IMR-90 (cell line): Measurements from ENCODE around the gene ITPR2. TPM values are rescaled to one million over a fixed set of nuclear protein-coding genes. Genes with fewer than 3 reads are reported as not detected.

Source experiments
- ATAC-seq: fragments of 200-7000 bp; cut with Tn5 transposase; 2 replicates; pipeline ENCODE4 v1.9.1; 2020; ENCODE audit warnings: low read depth, mild to moderate bottlenecking, moderate library complexity
- BruUV-seq: library from RNA; stranded (reverse); fragments of 400-500 nt; replicated peaks from 2 replicates; lab custom pipeline; 2021; lab: Mats Ljungman, UMichigan
- CTCF ChIA-PET: fragments of 300-600 bp; formaldehyde crosslinking; extraction: SDS; loops from one replicate; lab custom pipeline; 2021; ENCODE audit warnings: antibody characterized with exemption; lab: Yijun Ruan, JAX
- POLR2A ChIA-PET: fragments of 300-600 bp; sonication (Branson Sonifier 250); formaldehyde crosslinking; loops from one replicate; lab custom pipeline; 2022; ENCODE audit warnings: antibody characterized with exemption; ENCODE audit not compliant: unreplicated experiment; lab: Charles Lee
- DNase-seq: peaks from one replicate; pipeline ENCODE4 v3.0.0; 2013
- H2AFZ ChIP-seq: replicated peaks from 2 replicates; pipeline ENCODE3; 2013; ENCODE audit warnings: low read length, mild to moderate bottlenecking; ENCODE audit not compliant: poor library complexity
- H2AK5ac ChIP-seq: 2 replicates; pipeline ENCODE4 v1.6.1; 2013; ENCODE audit warnings: low read depth, low read length, inconsistent platforms
- H2AK9ac ChIP-seq: replicated peaks from 2 replicates; pipeline ENCODE3; 2013; ENCODE audit warnings: mild to moderate bottlenecking, low read depth, low read length, moderate library complexity; ENCODE audit not compliant: poor library complexity
- H2BK120ac ChIP-seq: 2 replicates; pipeline ENCODE4 v1.6.1; 2013; ENCODE audit warnings: low read depth, low read length, inconsistent platforms
- H2BK15ac ChIP-seq: 3 replicates; pipeline ENCODE4 v1.6.1; 2013; ENCODE audit warnings: low read depth, low read length, inconsistent platforms
- H2BK20ac ChIP-seq: 2 replicates; pipeline ENCODE4 v1.6.1; 2013; ENCODE audit warnings: low read depth, mild to moderate bottlenecking, inconsistent platforms, low read length, moderate library complexity
- H2BK5ac ChIP-seq: 2 replicates; pipeline ENCODE4 v1.6.1; 2013; ENCODE audit warnings: mild to moderate bottlenecking, low read depth, low read length, inconsistent platforms; ENCODE audit not compliant: poor library complexity, severe bottlenecking
- H3K14ac ChIP-seq: replicated peaks from 2 replicates; pipeline ENCODE4 v1.6.1; 2013; ENCODE audit warnings: low read depth, low read length, inconsistent platforms
- H3K18ac ChIP-seq: 2 replicates; pipeline ENCODE4 v1.6.1; 2013; ENCODE audit warnings: low read depth, low read length, control low read depth
- H3K23ac ChIP-seq: 2 replicates; pipeline ENCODE4 v1.6.1; 2013; ENCODE audit warnings: low read depth, low read length, inconsistent platforms
- H3K27ac ChIP-seq: 2 replicates; pipeline ENCODE4 v1.5.1; 2013; ENCODE audit warnings: mild to moderate bottlenecking, control low read depth, low read length; ENCODE audit not compliant: insufficient read depth
- H3K27me3 ChIP-seq: 2 replicates; pipeline ENCODE4 v1.6.1; 2013; ENCODE audit warnings: low read length; ENCODE audit not compliant: control insufficient read depth, insufficient read depth
- H3K36me3 ChIP-seq: 2 replicates; pipeline ENCODE4 v1.6.1; 2013; ENCODE audit warnings: low read length, mixed read lengths; ENCODE audit not compliant: control insufficient read depth, insufficient read depth
- H3K4ac ChIP-seq: 2 replicates; pipeline ENCODE4 v1.6.1; 2013; ENCODE audit warnings: low read depth, low read length, inconsistent platforms
- H3K4me1 ChIP-seq: 2 replicates; pipeline ENCODE4 v1.6.1; 2013; ENCODE audit warnings: low read length, mixed read lengths; ENCODE audit not compliant: control insufficient read depth, insufficient read depth
- H3K4me2 ChIP-seq: 2 replicates; pipeline ENCODE4 v1.6.1; 2013; ENCODE audit warnings: low read depth, mild to moderate bottlenecking, control low read depth, low read length, moderate library complexity
- H3K4me3 ChIP-seq: 2 replicates; pipeline ENCODE4 v1.5.1; 2013; ENCODE audit warnings: low read depth, mild to moderate bottlenecking, control low read depth, low read length, moderate library complexity; ENCODE audit not compliant: insufficient read depth
- H3K56ac ChIP-seq: 2 replicates; pipeline ENCODE4 v1.6.1; 2013; ENCODE audit warnings: low read length, inconsistent platforms; ENCODE audit not compliant: insufficient read depth; ENCODE audit errors: extremely low read depth
- H3K79me1 ChIP-seq, 2 experiments: 2 replicates each; pipeline ENCODE4 v1.6.1; 2013; ENCODE audit warnings: low read length in 2 of 2, inconsistent platforms in 1 of 2, low read depth in 1 of 2
- H3K9ac ChIP-seq: 2 replicates; pipeline ENCODE4 v1.6.1; 2013; ENCODE audit warnings: low read depth, low read length, control low read depth
- H3K9me1 ChIP-seq: 2 replicates; pipeline ENCODE4 v1.6.1; 2013; ENCODE audit warnings: low read length, inconsistent platforms; ENCODE audit not compliant: insufficient read depth
- H3K9me3 ChIP-seq: 2 replicates; pipeline ENCODE4 v1.6.1; 2013; ENCODE audit warnings: low read length; ENCODE audit not compliant: control insufficient read depth, insufficient read depth
- H4K20me1 ChIP-seq: 2 replicates; pipeline ENCODE4 v1.6.1; 2013; ENCODE audit warnings: low read length, inconsistent platforms; ENCODE audit not compliant: insufficient read depth
- H4K5ac ChIP-seq: 2 replicates; pipeline ENCODE4 v1.6.1; 2013; ENCODE audit warnings: mild to moderate bottlenecking, low read depth, low read length, control low read depth
- H4K8ac ChIP-seq, 2 experiments: 2 replicates each; pipeline ENCODE4 v1.6.1; 2013; ENCODE audit warnings: low read depth in 2 of 2, low read length in 2 of 2, control low read depth in 1 of 2, inconsistent platforms in 1 of 2
- H4K91ac ChIP-seq: 2 replicates; pipeline ENCODE4 v1.6.1; 2013; ENCODE audit warnings: low read depth, low read length, inconsistent platforms; ENCODE audit not compliant: insufficient read depth
- BHLHE40 ChIP-seq: fragments of 150-350 bp; IDR thresholded peaks from 2 replicates; pipeline ENCODE4 v1.6.1; 2016; ENCODE audit warnings: mild to moderate bottlenecking, low read depth, low read length
- FOS ChIP-seq: fragments of 150-350 bp; IDR thresholded peaks from 2 replicates; pipeline ENCODE4 v1.6.1; 2016; ENCODE audit warnings: low read depth, low read length
- WGBS, 2 experiments: methylation state at CpG; one replicate each; pipeline versions ENCODE4 v1.1.5 to v1.1.7; 2013; ENCODE audit warnings: missing lambda C conversion rate in 2 of 2; ENCODE audit not compliant: insufficient read length in 1 of 2; ENCODE audit errors: extremely low coverage in 2 of 2; 5-methylcytosine and 5-hydroxymethylcytosine counted together
- dilution Hi-C: fragments of 300-500 bp; cut with HindIII; formaldehyde crosslinking; loops from one replicate; pipeline ENCODE4 v1.14.3; 2018; ENCODE audit warnings: low sequenced_read_pairs; ENCODE audit not compliant: unreplicated experiment
- in situ Hi-C: fragments of 300-500 bp; cut with MboI; formaldehyde crosslinking; loops from 3 replicates; pipeline ENCODE4 v1.14.3; 2019; ENCODE audit warnings: low sequenced_read_pairs, inconsistent platforms, mixed read lengths
- intact Hi-C: fragments of 100-400 bp; cut with micrococcal nuclease; formaldehyde crosslinking; loops from 2 replicates; pipeline ENCODE4 v1.10.0; 2022
- polyA plus RNA-seq, 3 experiments: library from polyadenylated mRNA; depleted of rRNA; stranded (reverse); fragments of >200 nt; gene quantifications; 2 replicates each; pipeline ENCODE4 v1.2.3, GENCODE V29; 2012; ENCODE audit warnings: low replicate concordance in 1 of 3
- total RNA-seq: library from RNA; depleted of rRNA; stranded (reverse); fragments of >200 nt; gene quantifications from 2 replicates; pipeline ENCODE4 v1.2.3, GENCODE V29; 2012
- TF ChIP-seq, protein P1 (sequence below): fragments of 150-350 bp; IDR thresholded peaks from 2 replicates; pipeline ENCODE4 v1.6.1; 2017; ENCODE audit warnings: mild to moderate bottlenecking, antibody characterized with exemption, low read length, low read depth

ITPR2 gene
- total and polyA plus RNA-seq, 2 of the 4 experiments (the other 2 are of a cell fraction) = 1.2 to 9.0 TPM

DNA sequence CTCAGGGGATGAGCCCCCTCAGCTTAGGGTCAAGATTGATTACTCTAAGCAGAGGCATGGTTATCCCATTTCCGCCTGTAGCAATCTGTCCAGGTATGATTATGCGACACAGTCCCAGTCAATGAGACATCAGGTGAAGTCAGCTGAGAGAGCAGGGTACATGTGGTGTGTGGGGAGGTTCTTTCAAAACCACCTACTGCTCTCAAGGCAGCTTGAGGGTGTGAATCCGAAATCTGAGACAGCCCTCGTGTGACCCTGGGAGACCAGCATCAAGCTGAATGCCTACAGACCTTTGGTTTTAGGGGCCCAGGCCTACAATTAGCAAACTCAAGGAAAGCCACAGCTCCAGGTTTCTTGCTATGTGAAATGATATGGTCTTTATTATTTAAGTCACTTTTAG, 275.7 kb downstream of the ITPR2 start:
- H2BK20ac ChIP-seq = no peak overlapping the region
- dilution Hi-C loops = no loop called here
- no peak for DNase-seq
- WGBS, 2 experiments = no CpG with 5 or more reads among the region's 4 CpGs
- H4K91ac ChIP-seq = no peak overlapping the region
- H2BK5ac ChIP-seq = no peak overlapping the region
- no peak for ATAC-seq
- H3K14ac ChIP-seq = no peak overlapping the region
- no peaks in the 10 kb centered on the region; the same call in 1 of the 2 replicates for H3K36me3 ChIP-seq
- H3K79me1 ChIP-seq = no peaks in the 10 kb centered on the region
- POLR2A ChIA-PET = no interaction called here
- no peak overlapping the region for H3K27ac ChIP-seq
- H4K8ac ChIP-seq = no peak overlapping the region
- no peak overlapping the region for H3K56ac ChIP-seq
- H2AK5ac ChIP-seq = no peak overlapping the region
- no peaks in the 10 kb centered on the region for H3K27me3 ChIP-seq
- intact Hi-C loops = no loop called here
- no peak overlapping the region for H3K4ac ChIP-seq
- no peak overlapping the region for H3K4me2 ChIP-seq
- no peak overlapping the region for H3K18ac ChIP-seq
- CTCF ChIA-PET = interaction anchor here (0.5 kb wide), 1 partner anchor 224 kb away, joined by 3 read pairs; no protein-coding TSS in a partner anchor
- no peak overlapping the region for H3K23ac ChIP-seq
- H3K4me3 ChIP-seq = no peak overlapping the region
- in situ Hi-C loops = no loop called here
- H2AK9ac ChIP-seq = no peak overlapping the region
- no peak overlapping the region for H2BK15ac ChIP-seq
- no peaks in the 10 kb centered on the region for H4K20me1 ChIP-seq
- no peak overlapping the region for H2BK120ac ChIP-seq
- no peak overlapping the region for H2AFZ ChIP-seq
- TF ChIP-seq, protein P1, sequence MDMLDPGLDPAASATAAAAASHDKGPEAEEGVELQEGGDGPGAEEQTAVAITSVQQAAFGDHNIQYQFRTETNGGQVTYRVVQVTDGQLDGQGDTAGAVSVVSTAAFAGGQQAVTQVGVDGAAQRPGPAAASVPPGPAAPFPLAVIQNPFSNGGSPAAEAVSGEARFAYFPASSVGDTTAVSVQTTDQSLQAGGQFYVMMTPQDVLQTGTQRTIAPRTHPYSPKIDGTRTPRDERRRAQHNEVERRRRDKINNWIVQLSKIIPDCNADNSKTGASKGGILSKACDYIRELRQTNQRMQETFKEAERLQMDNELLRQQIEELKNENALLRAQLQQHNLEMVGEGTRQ = no peak
- TF ChIP-seq FOS (no peak), BHLHE40 (no peak)
- no peaks in the 10 kb centered on the region for H3K9me3 ChIP-seq
- no TSS peak for BruUV-seq
- no peaks in the 10 kb centered on the region; the same call in 1 of the 2 replicates for H3K9me1 ChIP-seq
- H3K9ac ChIP-seq = no peak overlapping the region
- H4K5ac ChIP-seq = no peak overlapping the region
- no peaks in the 10 kb centered on the region for H3K4me1 ChIP-seq
